B cell (primary cell): Measurements from ENCODE around the gene HELB.

Experiments
- CTCF ChIP-seq: fragments of 200-600 bp; IDR thresholded peaks from one replicate; pipeline ENCODE4 v1.8.0; 2022; ENCODE audit warnings: antibody characterized with exemption, mild to moderate bottlenecking
- EZH2 ChIP-seq: IDR thresholded peaks from 2 replicates; pipeline ENCODE4 v1.6.1; 2012; ENCODE audit warnings: borderline replicate concordance, low read depth, mild to moderate bottlenecking, moderate library complexity, low read length; ENCODE audit not compliant: insufficient read depth, poor library complexity, severe bottlenecking

- no peak for TF ChIP-seq CTCF
- no peak for TF ChIP-seq EZH2
Observed at GRCh38 chr12:66331016-66331415, 28.7 kb downstream of the HELB start.
